Measurements from ENCODE around the gene CALHM2. TPM values are rescaled to one million over a fixed set of nuclear protein-coding genes. Genes with fewer than 3 reads are reported as not detected.

The CALHM2 gene
- total and polyA plus RNA-seq, 2 experiments from 2014 or later, result 3.2 to 7.9 TPM

- 59% methylated on average over 27 of the region's 27 CpGs for WGBS (ENCODE audit: low lambda C conversion rate, missing lambda C conversion rate)
- H3K27ac ChIP-seq, result peak overlapping the region; percentile 65
- no peak for DNase-seq (ENCODE audit: low spot score)
- no peaks in the 10 kb centered on the region for H3K27me3 ChIP-seq
- H3K36me3 ChIP-seq (replicated peaks; ENCODE audit: insufficient read depth, low read depth), result no peaks in the 10 kb centered on the region
- no peaks in the 10 kb centered on the region for H3K4me1 ChIP-seq (ENCODE audit: insufficient read depth)
- H2AFZ ChIP-seq, result peak overlapping the region; percentile 37
- H3K4me3 ChIP-seq, result no peak overlapping the region
- no peaks in the 10 kb centered on the region for H3K79me2 ChIP-seq
- no peaks in the 10 kb centered on the region for H3K9me3 ChIP-seq (ENCODE audit: low read depth)
- no peaks in the 10 kb centered on the region for H3K9me2 ChIP-seq (replicated peaks; ENCODE audit: insufficient read depth)
- TF ChIP-seq CTCF (IDR thresholded peaks at IDR 0.05; ENCODE audit: poor library complexity) (no peak), EZH2phosphoT487 (IDR thresholded peaks at IDR 0.05; ENCODE audit: low read depth, severe bottlenecking, unreplicated experiment) (no peak), EZH2 (IDR thresholded peaks at IDR 0.05; ENCODE audit: borderline replicate concordance) (no peak)
- H3K4me2 ChIP-seq, result peak overlapping the region; percentile 87
- H4K20me1 ChIP-seq (ENCODE audit: insufficient read depth, poor library complexity, severe bottlenecking), result no peaks in the 10 kb centered on the region
Measured at GRCh38 chr10:103452506-103453230, 498 bp upstream of the CALHM2 start.

DNA sequence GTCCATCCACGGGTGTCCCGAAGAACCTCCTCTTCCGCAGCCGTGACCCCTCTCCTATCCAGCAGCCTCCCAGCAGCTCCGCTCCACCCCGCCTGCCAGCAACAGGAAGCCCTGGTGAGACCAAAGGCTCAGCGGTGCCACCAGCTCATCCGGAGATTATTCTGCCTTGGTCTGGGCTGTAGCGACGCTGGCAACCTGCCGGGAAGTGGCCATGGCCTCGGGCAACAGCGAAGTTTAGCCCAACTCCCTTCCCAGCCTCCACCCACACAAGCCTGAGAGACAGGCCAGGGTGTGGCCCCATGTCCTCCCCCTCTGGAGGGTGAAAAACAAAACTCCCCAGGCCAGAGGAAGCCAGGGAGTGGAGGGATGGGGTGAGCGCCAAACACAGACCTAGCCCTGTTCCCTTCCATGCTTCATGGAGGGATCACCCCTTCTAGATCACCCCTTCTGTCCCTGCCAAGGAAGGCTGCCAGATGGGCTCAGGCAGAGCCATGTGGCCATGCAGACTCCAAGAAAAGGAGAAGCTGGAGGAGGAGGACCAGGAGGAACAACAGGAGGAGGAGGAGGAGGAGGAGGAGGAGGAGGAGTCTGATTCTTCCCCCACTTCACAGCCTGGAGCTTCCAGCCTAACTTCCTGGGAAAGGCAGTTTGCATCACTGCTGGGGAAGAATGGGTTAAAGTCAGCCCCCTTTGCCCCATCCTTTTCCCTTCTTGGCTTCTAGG lies 918 bp downstream of the CALHM2 start:
- Histone ChIP-seq H3K4me2 (peak overlapping the region; percentile 87), H3K27me3 (no peaks in the 10 kb centered on the region), H3K27ac (peak overlapping the region; percentile 65), H3K79me2 (no peaks in the 10 kb centered on the region), H2AFZ (no peak overlapping the region), H3K4me1 (ENCODE audit: insufficient read depth) (no peaks in the 10 kb centered on the region), H3K9me2 (replicated peaks; ENCODE audit: insufficient read depth) (no peaks in the 10 kb centered on the region), H3K4me3 (peak overlapping the region; percentile 39), H3K9me3 (ENCODE audit: low read depth) (no peaks in the 10 kb centered on the region), H4K20me1 (ENCODE audit: insufficient read depth, poor library complexity, severe bottlenecking) (no peaks in the 10 kb centered on the region), H3K36me3 (replicated peaks; ENCODE audit: insufficient read depth, low read depth) (no peaks in the 10 kb centered on the region)
- no peak for DNase-seq (ENCODE audit: low spot score)
- TF ChIP-seq CTCF (IDR thresholded peaks at IDR 0.05; ENCODE audit: poor library complexity), result no peak
- no peak for TF ChIP-seq EZH2 (IDR thresholded peaks at IDR 0.05; ENCODE audit: borderline replicate concordance)
- TF ChIP-seq EZH2phosphoT487 (IDR thresholded peaks at IDR 0.05; ENCODE audit: low read depth, severe bottlenecking, unreplicated experiment), result no peak
- WGBS (ENCODE audit: low lambda C conversion rate, missing lambda C conversion rate), result 65% methylated on average over 14 of the region's 14 CpGs

DNA sequence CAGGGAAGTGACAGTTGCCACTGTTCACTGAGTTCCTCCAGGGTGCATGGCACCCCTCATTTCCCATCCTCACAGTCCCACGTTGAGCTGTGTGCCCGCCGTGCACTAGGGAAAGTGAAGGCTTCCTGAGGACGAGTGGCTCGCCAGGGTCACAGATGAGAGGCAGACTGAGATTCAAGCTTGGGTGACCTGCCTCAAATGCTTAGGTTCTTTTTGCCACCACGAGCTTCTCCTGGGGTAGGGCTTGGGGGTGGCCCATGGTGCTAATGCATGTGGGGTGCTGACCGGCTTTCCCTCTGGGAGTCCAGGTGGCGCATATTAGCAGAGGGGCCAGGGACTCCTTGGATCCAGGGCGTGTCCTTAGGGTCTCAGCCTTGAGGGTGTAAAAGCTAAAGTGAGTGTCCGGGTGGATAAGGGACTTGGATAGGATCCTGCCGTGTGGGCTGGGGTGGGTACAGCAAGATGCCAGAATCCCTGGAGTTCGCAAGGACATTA lies 1.9 kb downstream of the CALHM2 start:
- Histone ChIP-seq H3K4me3 (no peak overlapping the region), H3K79me2 (no peaks in the 10 kb centered on the region), H3K4me1 (ENCODE audit: insufficient read depth) (no peaks in the 10 kb centered on the region), H4K20me1 (ENCODE audit: insufficient read depth, poor library complexity, severe bottlenecking) (no peaks in the 10 kb centered on the region), H2AFZ (no peak overlapping the region), H3K27ac (no peak overlapping the region), H3K36me3 (replicated peaks; ENCODE audit: insufficient read depth, low read depth) (no peaks in the 10 kb centered on the region), H3K27me3 (no peaks in the 10 kb centered on the region), H3K4me2 (no peak overlapping the region), H3K9me3 (ENCODE audit: low read depth) (no peaks in the 10 kb centered on the region), H3K9me2 (replicated peaks; ENCODE audit: insufficient read depth) (no peaks in the 10 kb centered on the region)
- no peak for TF ChIP-seq EZH2phosphoT487 (IDR thresholded peaks at IDR 0.05; ENCODE audit: low read depth, severe bottlenecking, unreplicated experiment)
- no peak for TF ChIP-seq EZH2 (IDR thresholded peaks at IDR 0.05; ENCODE audit: borderline replicate concordance)
- no peak for TF ChIP-seq CTCF (IDR thresholded peaks at IDR 0.05; ENCODE audit: poor library complexity)
- 95% methylated on average over 12 of the region's 12 CpGs for WGBS (ENCODE audit: low lambda C conversion rate, missing lambda C conversion rate)
- no peak for DNase-seq (ENCODE audit: low spot score)
